Measurements from ENCODE around the gene SDK1. TPM values are rescaled to one million over a fixed set of nuclear protein-coding genes. Genes with fewer than 3 reads are reported as not detected.

The SDK1 gene
- total and polyA plus RNA-seq, 2 of the 8 experiments (the other 6 are each of a cell fraction or from before 2014, with no cell fraction given), result 3.3 to 7.2 TPM

DNA sequence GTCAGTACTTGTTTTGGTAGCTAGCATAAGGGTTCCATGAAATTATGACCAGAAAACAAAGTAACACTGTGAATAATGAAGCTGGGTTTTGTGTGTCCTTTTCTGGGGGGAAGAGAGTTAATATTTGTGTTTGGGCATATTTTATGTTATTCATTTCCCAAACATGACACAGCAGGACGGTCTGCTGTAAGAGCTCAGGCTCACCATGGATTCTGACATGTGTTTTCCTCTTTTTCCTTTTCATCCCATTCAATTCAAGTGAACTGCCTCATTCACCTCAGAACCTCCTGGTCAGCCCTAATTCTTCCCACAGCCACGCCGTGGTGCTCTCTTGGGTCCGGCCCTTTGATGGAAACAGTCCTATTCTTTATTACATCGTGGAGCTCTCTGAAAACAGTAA is 685.9 kb downstream of the SDK1 start:
- H3K23ac ChIP-seq (ENCODE audit: insufficient read length), result no peak overlapping the region
- no peak overlapping the region for H4K8ac ChIP-seq (ENCODE audit: extremely low read depth, insufficient read depth, low read length)
- no peaks in the 10 kb centered on the region for H3K23me2 ChIP-seq (ENCODE audit: low read depth, low read length)
- H3K56ac ChIP-seq (replicated peaks; ENCODE audit: insufficient read length, low read depth, low read length), result no peak overlapping the region
- no peaks in the 10 kb centered on the region for H3K79me2 ChIP-seq (ENCODE audit: control insufficient read depth in 1 of 2, insufficient read depth in 2 of 2, low read length in 2 of 2)
- ChIA-PET POLR2A (ENCODE audit: partially characterized antibody) (no interaction called here), CTCF (ENCODE audit: partially characterized antibody) (interaction anchor here (0.6 to 3.6 kb wide), 6 partner anchors 7 to 935 kb away, joined by 3 to 14 read pairs (median 3); no protein-coding TSS in a partner anchor)
- H2AK5ac ChIP-seq (ENCODE audit: low read depth, low read length), result no peak overlapping the region
- no peaks in the 10 kb centered on the region for H3K27me3 ChIP-seq (replicated peaks in 1 of 4; ENCODE audit: control insufficient read depth in 3 of 4, extremely low read depth in 1 of 4, insufficient read depth in 3 of 4, low read length in 3 of 4)
- H4K91ac ChIP-seq (replicated peaks; ENCODE audit: insufficient read length, low read length), result no peak overlapping the region
- no peak overlapping the region for H4K5ac ChIP-seq (ENCODE audit: insufficient read length, low read depth, low read length)
- no peaks in the 10 kb centered on the region for H3K9me3 ChIP-seq (ENCODE audit: insufficient read depth in 2 of 2, low read depth in 1 of 2, low read length in 1 of 2)
- FAIRE-seq, result no peak
- H2BK12ac ChIP-seq (ENCODE audit: low read depth, low read length), result no peak overlapping the region
- no peak for DNase-seq (ENCODE audit: low read depth in 1 of 2, low spot score in 2 of 2)
- H4K20me1 ChIP-seq (replicated peaks in 1 of 2; ENCODE audit: control insufficient read depth in 1 of 2, insufficient read depth in 2 of 2, low read length in 2 of 2), result no peaks in the 10 kb centered on the region
- H3K9ac ChIP-seq (replicated peaks in 1 of 4; ENCODE audit: extremely low read depth in 1 of 4, low read depth in 3 of 4, low read length in 3 of 4), result no peak overlapping the region
- no peak overlapping the region for H2BK20ac ChIP-seq (ENCODE audit: low read length)
- no peaks in the 10 kb centered on the region for H3K79me1 ChIP-seq (ENCODE audit: low read depth, low read length)
- H3K36me3 ChIP-seq (ENCODE audit: control insufficient read depth in 2 of 4, insufficient read depth in 4 of 4, low read length in 3 of 4), result no peaks in the 10 kb centered on the region
- no peaks in the 10 kb centered on the region for H3K4me1 ChIP-seq (replicated peaks in 1 of 4; ENCODE audit: control insufficient read depth in 3 of 4, insufficient read depth in 4 of 4, low read length in 3 of 4)
- no peak overlapping the region for H3K4me3 ChIP-seq (ENCODE audit: extremely low read depth in 1 of 4, insufficient read depth in 2 of 4, low read depth in 3 of 4, low read length in 4 of 4)
- no peak overlapping the region for H2BK120ac ChIP-seq (replicated peaks; ENCODE audit: low read depth, low read length)
- H3K18ac ChIP-seq (ENCODE audit: extremely low read depth, low read length), result no peak overlapping the region
- no peak overlapping the region for H2AFZ ChIP-seq (ENCODE audit: low read length)
- no peak overlapping the region for H3K14ac ChIP-seq (ENCODE audit: insufficient read length)
- no peak overlapping the region for H3K27ac ChIP-seq (ENCODE audit: low read depth, low read length)
- H3K4me2 ChIP-seq (ENCODE audit: insufficient read depth in 1 of 2, low read depth in 2 of 2, low read length in 2 of 2), result no peak overlapping the region
- H3K4ac ChIP-seq (replicated peaks; ENCODE audit: insufficient read length, low read depth, low read length), result no peak overlapping the region
- H2BK5ac ChIP-seq (ENCODE audit: low read depth, low read length), result no peak overlapping the region
- 94% methylated on average over 5 of the region's 5 CpGs; no CpG with 5 or more reads in 1 of the 2 experiments for WGBS, 2 experiments (ENCODE audit: extremely low coverage in 1 of 2, insufficient coverage in 1 of 2, insufficient read length in 1 of 2, insufficient replicate concordance in 2 of 2, low coverage in 1 of 2, low lambda C conversion rate in 2 of 2, missing lambda C conversion rate in 1 of 2)
- no peak overlapping the region for H2BK15ac ChIP-seq (ENCODE audit: low read length)
